Effector memory CD8-positive, alpha-beta T cell (primary cell): ENCODE data around the gene MYOF.

Source experiments
- ATAC-seq: fragments of 150-1000 bp; cut with Tn5 transposase; replicated peaks from 2 replicates; pipeline ENCODE4 v1.10.0; 2021; ENCODE audit warnings: mild to moderate bottlenecking, moderate library complexity
- DNase-seq, 3 experiments: peaks; one replicate each; pipeline ENCODE4 v3.0.0; 2021
- H3K27ac Mint-ChIP-seq, 2 donors: one replicate each; pipeline ENCODE4 v1.8.0; 2022; ENCODE audit warnings: mild to moderate bottlenecking in 2 of 2, mixed read lengths in 2 of 2, moderate library complexity in 2 of 2
- H3K27me3 Mint-ChIP-seq, 2 donors: one replicate each; pipeline ENCODE4 v1.8.0; 2022; ENCODE audit warnings: mixed read lengths in 2 of 2
- H3K36me3 Mint-ChIP-seq: one replicate; pipeline ENCODE4 v1.8.0; 2022; ENCODE audit warnings: mild to moderate bottlenecking, moderate library complexity, mixed read lengths; ENCODE audit not compliant: insufficient read depth
- H3K4me1 Mint-ChIP-seq, 2 donors: one replicate each; pipeline ENCODE4 v1.8.0; 2022; ENCODE audit warnings: low read depth in 2 of 2, mixed read lengths in 2 of 2
- H3K4me3 Mint-ChIP-seq, 2 donors: one replicate each; pipeline ENCODE4 v1.8.0; 2022; ENCODE audit warnings: mild to moderate bottlenecking in 2 of 2, mixed read lengths in 2 of 2, moderate library complexity in 2 of 2
- H3K9me3 Mint-ChIP-seq, 2 donors: one replicate each; pipeline ENCODE4 v1.8.0; 2022; ENCODE audit warnings: mixed read lengths in 2 of 2

Gene MYOF

GRCh38 chr10:93440591-93441091 lies 41.5 kb downstream of the MYOF start:
- no peak for ATAC-seq
- DNase-seq, result no peak
- H3K36me3 Mint-ChIP-seq, result no peaks in the 10 kb centered on the region

GRCh38 chr10:93438613-93439253 lies 43.4 kb downstream of the MYOF start:
- DNase-seq (no peak), ATAC-seq (no peak)
- H3K9me3 Mint-ChIP-seq, result no peaks in the 10 kb centered on the region
- H3K27ac Mint-ChIP-seq, result no peak overlapping the region
- H3K4me3 Mint-ChIP-seq, result no peak overlapping the region
- H3K36me3 Mint-ChIP-seq, result no peaks in the 10 kb centered on the region
- H3K4me1 Mint-ChIP-seq, result no peaks in the 10 kb centered on the region
- H3K27me3 Mint-ChIP-seq, result peaks cover 6 to 16% of the 10 kb centered on the region in 2 donors

More at GRCh38 chr10:93440591-93441091, 41.5 kb downstream of the MYOF start:
- H3K27ac Mint-ChIP-seq, result peak overlapping the region in 1 of 2 donors; percentile 9
- H3K9me3 Mint-ChIP-seq, result no peaks in the 10 kb centered on the region
- peaks cover 6 to 16% of the 10 kb centered on the region in 2 donors for H3K27me3 Mint-ChIP-seq
- no peaks in the 10 kb centered on the region for H3K4me1 Mint-ChIP-seq
- H3K4me3 Mint-ChIP-seq, result no peak overlapping the region

GRCh38 chr10:93437946-93438612 lies 44.1 kb downstream of the MYOF start:
- H3K36me3 Mint-ChIP-seq, result no peaks in the 10 kb centered on the region
- no peak overlapping the region for H3K4me3 Mint-ChIP-seq
- ATAC-seq (no peak), DNase-seq (no peak)
- no peak overlapping the region for H3K27ac Mint-ChIP-seq
- H3K9me3 Mint-ChIP-seq, result no peaks in the 10 kb centered on the region
- peaks cover 6 to 16% of the 10 kb centered on the region in 2 donors for H3K27me3 Mint-ChIP-seq
- no peaks in the 10 kb centered on the region for H3K4me1 Mint-ChIP-seq

- no peaks in the 10 kb centered on the region for H3K9me3 Mint-ChIP-seq
- no peak for DNase-seq
- no peak overlapping the region for H3K4me3 Mint-ChIP-seq
Observed at GRCh38 chr10:93437086-93437945, 44.8 kb downstream of the MYOF start.

GRCh38 chr10:93436591-93437085 lies 45.5 kb downstream of the MYOF start:
- Mint-ChIP-seq H3K36me3 (no peaks in the 10 kb centered on the region), H3K27me3 (peaks cover 6 to 18% of the 10 kb centered on the region in 2 donors)

More at GRCh38 chr10:93437086-93437945, 44.8 kb downstream of the MYOF start:
- peaks cover 6 to 16% of the 10 kb centered on the region in 2 donors for H3K27me3 Mint-ChIP-seq
- no peak overlapping the region for H3K27ac Mint-ChIP-seq
- no peaks in the 10 kb centered on the region for H3K36me3 Mint-ChIP-seq
- ATAC-seq, result no peak
- no peaks in the 10 kb centered on the region for H3K4me1 Mint-ChIP-seq

GRCh38 chr10:93435621-93436397 lies 46.3 kb downstream of the MYOF start:
- H3K27me3 Mint-ChIP-seq, result peaks cover 6 to 26% of the 10 kb centered on the region in 2 donors
- no peaks in the 10 kb centered on the region for H3K4me1 Mint-ChIP-seq
- DNase-seq (no peak), ATAC-seq (no peak)
- H3K36me3 Mint-ChIP-seq, result no peaks in the 10 kb centered on the region
- no peak overlapping the region for H3K4me3 Mint-ChIP-seq
- no peak overlapping the region for H3K27ac Mint-ChIP-seq
- H3K9me3 Mint-ChIP-seq, result no peaks in the 10 kb centered on the region

More at GRCh38 chr10:93436591-93437085, 45.5 kb downstream of the MYOF start:
- no peak for ATAC-seq
- Mint-ChIP-seq H3K4me1 (no peaks in the 10 kb centered on the region), H3K27ac (no peak overlapping the region), H3K4me3 (no peak overlapping the region), H3K9me3 (no peaks in the 10 kb centered on the region)
- no peak for DNase-seq

GRCh38 chr10:93434991-93435491 lies 47.1 kb downstream of the MYOF start:
- no peak for ATAC-seq
- Mint-ChIP-seq H3K27ac (no peak overlapping the region), H3K9me3 (no peaks in the 10 kb centered on the region), H3K4me1 (no peaks in the 10 kb centered on the region), H3K27me3 (peaks cover under 1 to 26% of the 10 kb centered on the region in 2 donors), H3K4me3 (no peak overlapping the region), H3K36me3 (no peaks in the 10 kb centered on the region)
- no peak for DNase-seq

GRCh38 chr10:93431361-93431760 lies 50.8 kb downstream of the MYOF start:
- ATAC-seq (no peak), DNase-seq (no peak)
- Mint-ChIP-seq H3K4me1 (no peaks in the 10 kb centered on the region), H3K36me3 (no peaks in the 10 kb centered on the region), H3K27me3 (peaks cover 0 to 10% of the 10 kb centered on the region in 2 donors), H3K4me3 (no peak overlapping the region), H3K27ac (no peak overlapping the region), H3K9me3 (no peaks in the 10 kb centered on the region)

GRCh38 chr10:93425861-93426260 lies 56.3 kb downstream of the MYOF start:
- Mint-ChIP-seq H3K27me3 (peaks cover 5 to 28% of the 10 kb centered on the region in 2 donors), H3K36me3 (no peaks in the 10 kb centered on the region), H3K4me3 (no peak overlapping the region), H3K27ac (no peak overlapping the region), H3K9me3 (no peaks in the 10 kb centered on the region), H3K4me1 (peaks cover 0 to 2% of the 10 kb centered on the region in 2 donors)
- DNase-seq (no peak), ATAC-seq (no peak)

- H3K4me3 Mint-ChIP-seq, result no peak overlapping the region
- DNase-seq, result no peak
- no peak for ATAC-seq
- no peaks in the 10 kb centered on the region for H3K36me3 Mint-ChIP-seq
- H3K9me3 Mint-ChIP-seq, result no peaks in the 10 kb centered on the region
- H3K27ac Mint-ChIP-seq, result no peak overlapping the region
- peaks cover 5 to 28% of the 10 kb centered on the region in 2 donors for H3K27me3 Mint-ChIP-seq
- H3K4me1 Mint-ChIP-seq, result peaks cover 0 to 2% of the 10 kb centered on the region in 2 donors
Observed at GRCh38 chr10:93422118-93422517, 60.0 kb downstream of the MYOF start.

GRCh38 chr10:93420944-93421825 lies 60.9 kb downstream of the MYOF start:
- no peak overlapping the region for H3K27ac Mint-ChIP-seq
- peaks cover 0 to 2% of the 10 kb centered on the region in 2 donors for H3K4me1 Mint-ChIP-seq
- H3K27me3 Mint-ChIP-seq, result peaks cover 5 to 28% of the 10 kb centered on the region in 2 donors
- ATAC-seq, result no peak
- no peak overlapping the region for H3K4me3 Mint-ChIP-seq
- DNase-seq, result no peak
- no peaks in the 10 kb centered on the region for H3K36me3 Mint-ChIP-seq
- H3K9me3 Mint-ChIP-seq, result no peaks in the 10 kb centered on the region

GRCh38 chr10:93420091-93420490 lies 62.0 kb downstream of the MYOF start:
- H3K4me1 Mint-ChIP-seq, result peaks cover under 1 to 5% of the 10 kb centered on the region in 2 donors
- no peak overlapping the region for H3K27ac Mint-ChIP-seq
- H3K4me3 Mint-ChIP-seq, result no peak overlapping the region
- DNase-seq (no peak), ATAC-seq (no peak)
- peaks cover 5 to 19% of the 10 kb centered on the region in 2 donors for H3K27me3 Mint-ChIP-seq
- no peaks in the 10 kb centered on the region for H3K36me3 Mint-ChIP-seq
- H3K9me3 Mint-ChIP-seq, result no peaks in the 10 kb centered on the region
